GM12878 (cell line): ENCODE results near the gene MS4A7. TPM values are rescaled to one million over a fixed set of nuclear protein-coding genes. Genes with fewer than 3 reads are reported as not detected.
A peak's percentile ranks its signal among the peaks of the same experiment; 100 is the strongest.

Source experiments
- ASH2L ChIP-seq: fragments of 300-600, 200-600 bp; sonication (generic); IDR thresholded peaks from 2 replicates; pipeline ENCODE4 v1.6.1; 2017; ENCODE audit warnings: low read depth, mild to moderate bottlenecking, borderline replicate concordance
- CREM ChIP-seq: IDR thresholded peaks from 2 replicates; pipeline ENCODE4 v1.6.1; 2014; ENCODE audit warnings: antibody characterized with exemption, low read depth
- EED ChIP-seq: sonication (generic); IDR thresholded peaks from 2 replicates; pipeline ENCODE4 v1.6.1; 2016; ENCODE audit warnings: antibody characterized with exemption, low read depth
- ESRRA ChIP-seq: IDR thresholded peaks from 2 replicates; pipeline ENCODE4 v1.6.1; 2012; ENCODE audit warnings: mild to moderate bottlenecking, low read length, improper control_type of control experiment
- IKZF2 ChIP-seq, 2 experiments: fragments of 450-650 bp; IDR thresholded peaks; 2 replicates each; pipeline ENCODE4 v1.6.1; 2017; ENCODE audit warnings: mild to moderate bottlenecking in 2 of 2, moderate library complexity in 2 of 2
- MEF2B ChIP-seq: fragments of 450-650 bp; IDR thresholded peaks from 2 replicates; pipeline ENCODE4 v1.6.1; 2018; ENCODE audit warnings: mild to moderate bottlenecking, moderate library complexity; ENCODE audit not compliant: partially characterized antibody, poor library complexity, severe bottlenecking
- MXI1 ChIP-seq: fragments of 150-350 bp; IDR thresholded peaks from 2 replicates; pipeline ENCODE4 v1.6.1; 2011; ENCODE audit warnings: low read depth, mild to moderate bottlenecking, inconsistent platforms, low read length, improper control_type of control experiment
- MYC ChIP-seq: IDR thresholded peaks from 2 replicates; pipeline ENCODE4 v1.6.1; 2011; ENCODE audit warnings: mild to moderate bottlenecking, low read length, moderate library complexity, inconsistent platforms; ENCODE audit not compliant: insufficient read depth, insufficient replicate concordance, insufficient read length, severe bottlenecking
- POLR2AphosphoS5 ChIP-seq: IDR thresholded peaks from 2 replicates; pipeline ENCODE4 v1.6.1; 2011; ENCODE audit warnings: mild to moderate bottlenecking, low read length, inconsistent platforms
- RAD51 ChIP-seq: fragments of 450-650 bp; IDR thresholded peaks from 2 replicates; pipeline ENCODE4 v1.6.1; 2016; ENCODE audit warnings: moderate library complexity, mild to moderate bottlenecking, inconsistent platforms
- SP1 ChIP-seq: IDR thresholded peaks from one replicate; pipeline ENCODE4 v1.6.1; 2011; ENCODE audit warnings: low read depth, low read length
- TARDBP ChIP-seq: IDR thresholded peaks from 2 replicates; pipeline ENCODE4 v1.6.1; 2016; ENCODE audit warnings: borderline replicate concordance
- TCF3 ChIP-seq: IDR thresholded peaks from 2 replicates; pipeline ENCODE4 v1.6.1; 2012; ENCODE audit warnings: low read depth, mild to moderate bottlenecking, low read length, borderline replicate concordance; ENCODE audit not compliant: insufficient read depth
- polyA plus RNA-seq, 11 experiments: library from polyadenylated mRNA; depleted of rRNA in 4 of 11; unstranded in 6 of 11; stranded (reverse) in 5 of 11; fragments of >200 nt; fragmentation: Nextera tagmentation in 4 of 11; fragmentation: Illumina TruSeq in 1 of 11; extraction: Ambion mirVana in 4 of 11; extraction: Trizol in 1 of 11; gene quantifications; 1 replicate in 1 of 11; 2 replicates in 10 of 11; pipeline versions ENCODE4 v1.2.1 to v1.2.3, GENCODE V29; 2011 to 2016; ENCODE audit warnings: inconsistent platforms in 2 of 11, missing spikeins in 2 of 11, low read depth in 1 of 11
- total RNA-seq, 4 experiments: library from RNA; depleted of rRNA in 3 of 4; stranded (reverse); fragments of >200 nt in 3 of 4; fragmentation: Illumina TruSeq in 1 of 4; extraction: Trizol in 1 of 4; gene quantifications; 2 replicates each; pipeline versions ENCODE4 v1.2.1 to v1.2.3, GENCODE V29; 2013 to 2021
- TF ChIP-seq, protein P1 (sequence below): IDR thresholded peaks from 2 replicates; pipeline ENCODE4 v1.6.1; 2012; ENCODE audit warnings: improper control_type of control experiment, low read depth, low read length; ENCODE audit not compliant: insufficient replicate concordance
- TF ChIP-seq, protein P2 (sequence below): IDR thresholded peaks from 2 replicates; pipeline ENCODE4 v1.6.1; 2012; ENCODE audit warnings: low read length, inconsistent platforms
- TF ChIP-seq, protein P3 (sequence below): fragments of 450-650 bp; IDR thresholded peaks from 2 replicates; pipeline ENCODE4 v1.6.1; 2018; ENCODE audit warnings: mild to moderate bottlenecking, low read depth, moderate library complexity; ENCODE audit not compliant: partially characterized antibody

Gene MS4A7
- total and polyA plus RNA-seq, 10 of the 15 experiments (the other 5 are each of a cell fraction or from before 2014, with no cell fraction given): 1.7 to 17.0 (median 3.7) TPM

DNA sequence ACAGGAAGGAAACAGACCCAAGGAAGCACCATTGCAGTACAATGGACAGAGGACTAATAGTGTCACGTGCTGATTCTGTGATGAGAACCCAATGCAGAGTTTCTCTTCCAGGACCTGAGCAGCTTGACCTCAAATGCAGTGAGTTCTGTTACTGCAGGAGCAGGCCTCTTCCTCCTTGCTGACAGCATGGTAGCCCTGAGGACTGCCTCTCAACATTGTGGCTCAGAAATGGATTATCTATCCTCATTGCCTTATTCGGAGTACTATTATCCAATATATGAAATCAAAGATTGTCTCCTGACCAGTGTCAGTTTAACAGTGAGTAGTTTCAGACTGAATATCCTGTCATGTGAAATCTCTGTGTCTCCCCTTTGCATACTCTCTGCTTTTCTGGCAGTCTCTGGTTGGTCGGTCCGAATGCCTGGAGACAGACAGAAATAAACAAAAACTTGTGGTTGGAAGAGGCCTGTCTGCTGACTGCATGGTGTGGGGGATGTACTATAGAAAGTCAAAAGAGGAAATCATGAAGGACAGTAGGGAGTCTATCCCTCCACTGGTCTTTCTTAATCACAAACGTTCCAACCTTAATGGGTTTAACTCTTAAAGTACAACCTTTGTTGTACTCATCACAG, 11.1 kb downstream of the MS4A7 start (continued):
- TF ChIP-seq, protein P1, sequence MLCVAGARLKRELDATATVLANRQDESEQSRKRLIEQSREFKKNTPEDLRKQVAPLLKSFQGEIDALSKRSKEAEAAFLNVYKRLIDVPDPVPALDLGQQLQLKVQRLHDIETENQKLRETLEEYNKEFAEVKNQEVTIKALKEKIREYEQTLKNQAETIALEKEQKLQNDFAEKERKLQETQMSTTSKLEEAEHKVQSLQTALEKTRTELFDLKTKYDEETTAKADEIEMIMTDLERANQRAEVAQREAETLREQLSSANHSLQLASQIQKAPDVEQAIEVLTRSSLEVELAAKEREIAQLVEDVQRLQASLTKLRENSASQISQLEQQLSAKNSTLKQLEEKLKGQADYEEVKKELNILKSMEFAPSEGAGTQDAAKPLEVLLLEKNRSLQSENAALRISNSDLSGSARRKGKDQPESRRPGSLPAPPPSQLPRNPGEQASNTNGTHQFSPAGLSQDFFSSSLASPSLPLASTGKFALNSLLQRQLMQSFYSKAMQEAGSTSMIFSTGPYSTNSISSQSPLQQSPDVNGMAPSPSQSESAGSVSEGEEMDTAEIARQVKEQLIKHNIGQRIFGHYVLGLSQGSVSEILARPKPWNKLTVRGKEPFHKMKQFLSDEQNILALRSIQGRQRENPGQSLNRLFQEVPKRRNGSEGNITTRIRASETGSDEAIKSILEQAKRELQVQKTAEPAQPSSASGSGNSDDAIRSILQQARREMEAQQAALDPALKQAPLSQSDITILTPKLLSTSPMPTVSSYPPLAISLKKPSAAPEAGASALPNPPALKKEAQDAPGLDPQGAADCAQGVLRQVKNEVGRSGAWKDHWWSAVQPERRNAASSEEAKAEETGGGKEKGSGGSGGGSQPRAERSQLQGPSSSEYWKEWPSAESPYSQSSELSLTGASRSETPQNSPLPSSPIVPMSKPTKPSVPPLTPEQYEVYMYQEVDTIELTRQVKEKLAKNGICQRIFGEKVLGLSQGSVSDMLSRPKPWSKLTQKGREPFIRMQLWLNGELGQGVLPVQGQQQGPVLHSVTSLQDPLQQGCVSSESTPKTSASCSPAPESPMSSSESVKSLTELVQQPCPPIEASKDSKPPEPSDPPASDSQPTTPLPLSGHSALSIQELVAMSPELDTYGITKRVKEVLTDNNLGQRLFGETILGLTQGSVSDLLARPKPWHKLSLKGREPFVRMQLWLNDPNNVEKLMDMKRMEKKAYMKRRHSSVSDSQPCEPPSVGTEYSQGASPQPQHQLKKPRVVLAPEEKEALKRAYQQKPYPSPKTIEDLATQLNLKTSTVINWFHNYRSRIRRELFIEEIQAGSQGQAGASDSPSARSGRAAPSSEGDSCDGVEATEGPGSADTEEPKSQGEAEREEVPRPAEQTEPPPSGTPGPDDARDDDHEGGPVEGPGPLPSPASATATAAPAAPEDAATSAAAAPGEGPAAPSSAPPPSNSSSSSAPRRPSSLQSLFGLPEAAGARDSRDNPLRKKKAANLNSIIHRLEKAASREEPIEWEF: peak; percentile 33
- TF ChIP-seq TARDBP (no peak), ASH2L (0 out of 2 replicates have a peak, but pooled peaks have one; percentile 50), RAD51 (peak; percentile 83), SP1 (peak; percentile 36), ESRRA (no peak), POLR2AphosphoS5 (no peak; the same call in 1 of the 2 replicates), MEF2B (peak; percentile 56), MYC (no peak), EED (no peak; the same call in 1 of the 2 replicates), TCF3 (no peak), MXI1 (peak; percentile 63; the same call in 1 of the 2 replicates), IKZF2 (IDR thresholded peaks at IDR 0.05) (peak; percentile 32 to 34; a peak in 2 of 4 replicates), CREM (no peak; the same call in 1 of the 2 replicates)
- TF ChIP-seq, protein P2, sequence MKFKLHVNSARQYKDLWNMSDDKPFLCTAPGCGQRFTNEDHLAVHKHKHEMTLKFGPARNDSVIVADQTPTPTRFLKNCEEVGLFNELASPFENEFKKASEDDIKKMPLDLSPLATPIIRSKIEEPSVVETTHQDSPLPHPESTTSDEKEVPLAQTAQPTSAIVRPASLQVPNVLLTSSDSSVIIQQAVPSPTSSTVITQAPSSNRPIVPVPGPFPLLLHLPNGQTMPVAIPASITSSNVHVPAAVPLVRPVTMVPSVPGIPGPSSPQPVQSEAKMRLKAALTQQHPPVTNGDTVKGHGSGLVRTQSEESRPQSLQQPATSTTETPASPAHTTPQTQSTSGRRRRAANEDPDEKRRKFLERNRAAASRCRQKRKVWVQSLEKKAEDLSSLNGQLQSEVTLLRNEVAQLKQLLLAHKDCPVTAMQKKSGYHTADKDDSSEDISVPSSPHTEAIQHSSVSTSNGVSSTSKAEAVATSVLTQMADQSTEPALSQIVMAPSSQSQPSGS: peak; percentile 21; the same call in 1 of the 2 replicates
- TF ChIP-seq, protein P3, sequence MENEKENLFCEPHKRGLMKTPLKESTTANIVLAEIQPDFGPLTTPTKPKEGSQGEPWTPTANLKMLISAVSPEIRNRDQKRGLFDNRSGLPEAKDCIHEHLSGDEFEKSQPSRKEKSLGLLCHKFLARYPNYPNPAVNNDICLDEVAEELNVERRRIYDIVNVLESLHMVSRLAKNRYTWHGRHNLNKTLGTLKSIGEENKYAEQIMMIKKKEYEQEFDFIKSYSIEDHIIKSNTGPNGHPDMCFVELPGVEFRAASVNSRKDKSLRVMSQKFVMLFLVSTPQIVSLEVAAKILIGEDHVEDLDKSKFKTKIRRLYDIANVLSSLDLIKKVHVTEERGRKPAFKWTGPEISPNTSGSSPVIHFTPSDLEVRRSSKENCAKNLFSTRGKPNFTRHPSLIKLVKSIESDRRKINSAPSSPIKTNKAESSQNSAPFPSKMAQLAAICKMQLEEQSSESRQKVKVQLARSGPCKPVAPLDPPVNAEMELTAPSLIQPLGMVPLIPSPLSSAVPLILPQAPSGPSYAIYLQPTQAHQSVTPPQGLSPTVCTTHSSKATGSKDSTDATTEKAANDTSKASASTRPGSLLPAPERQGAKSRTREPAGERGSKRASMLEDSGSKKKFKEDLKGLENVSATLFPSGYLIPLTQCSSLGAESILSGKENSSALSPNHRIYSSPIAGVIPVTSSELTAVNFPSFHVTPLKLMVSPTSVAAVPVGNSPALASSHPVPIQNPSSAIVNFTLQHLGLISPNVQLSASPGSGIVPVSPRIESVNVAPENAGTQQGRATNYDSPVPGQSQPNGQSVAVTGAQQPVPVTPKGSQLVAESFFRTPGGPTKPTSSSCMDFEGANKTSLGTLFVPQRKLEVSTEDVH: no peak
- TF ChIP-seq, all 136 proteins: peak for 36
